Melanocyte of skin (primary cell): ENCODE measurements around the gene NPW. TPM values are rescaled to one million over a fixed set of nuclear protein-coding genes. Genes with fewer than 3 reads are reported as not detected.

Experiments used
- small RNA-seq, 2 donors: library from RNA; depleted of rRNA; stranded (forward); fragments of <200 nt; gene quantifications; one replicate each; pipeline ENCODE3, GENCODE V24; 2012
- total RNA-seq, 2 donors: library from RNA; depleted of rRNA; stranded (reverse); fragments of >200 nt; gene quantifications; 2 replicates each; pipeline ENCODE4 v1.2.3, GENCODE V29; 2012

NPW gene
- under 1 TPM in 1 of 2 donors, not detected in 1; 0.33 TPM for total RNA-seq

DNA sequence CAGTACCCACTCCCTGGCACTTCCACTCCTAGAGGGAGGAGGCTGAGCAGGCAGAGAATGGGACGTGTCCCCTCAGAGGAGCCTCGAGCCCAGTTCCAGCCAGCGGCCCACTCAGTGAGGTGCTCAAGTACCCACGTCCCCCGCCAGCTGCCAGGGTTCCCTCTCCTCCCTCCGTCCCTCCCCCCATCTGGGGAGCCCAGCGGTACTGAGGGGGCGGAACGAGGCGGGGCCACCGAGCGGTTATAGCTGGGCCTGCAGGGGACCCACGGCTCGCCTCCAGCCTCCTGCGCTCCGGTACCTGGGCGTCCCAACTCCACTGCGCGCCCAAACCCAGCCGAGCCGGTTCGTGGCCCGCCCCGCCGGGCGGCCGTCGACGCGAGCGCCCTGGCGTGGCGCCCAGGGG, at the start of gene NPW:
NPW (plus strand) TSS at position 268 of the 403 bp plus-strand sequence.

DNA sequence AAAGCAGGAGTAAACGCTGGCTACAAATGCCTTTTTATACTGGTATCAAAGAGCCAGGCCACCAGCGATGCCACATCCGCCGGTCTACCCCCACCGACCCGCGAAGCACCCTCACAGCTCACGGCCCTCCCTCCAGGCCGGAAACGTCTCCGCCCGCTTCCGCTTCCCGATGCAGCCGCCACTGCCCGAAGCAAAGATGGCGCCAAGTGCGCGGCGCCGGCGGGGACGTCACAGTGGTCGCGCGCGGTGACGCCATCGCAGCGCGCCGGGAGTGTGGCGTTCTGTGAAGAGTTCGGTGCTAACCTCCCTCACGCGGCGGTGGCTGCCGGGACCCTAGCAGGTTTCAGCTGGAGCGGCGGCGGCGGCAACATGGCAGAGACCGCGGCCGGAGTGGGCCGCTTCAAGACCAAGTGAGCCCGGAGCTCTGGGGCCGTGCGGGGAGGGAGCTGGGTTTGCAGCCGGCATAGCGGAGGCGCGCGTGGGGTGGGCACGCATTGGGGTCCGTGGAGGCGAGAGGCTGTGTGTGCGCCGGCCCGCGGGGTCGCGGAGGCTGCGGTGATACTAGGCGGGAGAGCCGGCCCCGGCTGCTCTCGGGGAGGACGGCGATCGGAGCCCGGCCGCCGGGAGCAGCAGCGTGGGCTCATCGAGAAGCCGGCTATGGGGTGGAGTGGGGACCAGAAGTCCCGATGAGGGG, 47.6 kb upstream of the NPW start, which contains the start of gene TBL3:
TBL3 (plus strand) TSS at position 258 of the 694 bp plus-strand sequence; CDS start at position 370, 112 bp downstream.

DNA sequence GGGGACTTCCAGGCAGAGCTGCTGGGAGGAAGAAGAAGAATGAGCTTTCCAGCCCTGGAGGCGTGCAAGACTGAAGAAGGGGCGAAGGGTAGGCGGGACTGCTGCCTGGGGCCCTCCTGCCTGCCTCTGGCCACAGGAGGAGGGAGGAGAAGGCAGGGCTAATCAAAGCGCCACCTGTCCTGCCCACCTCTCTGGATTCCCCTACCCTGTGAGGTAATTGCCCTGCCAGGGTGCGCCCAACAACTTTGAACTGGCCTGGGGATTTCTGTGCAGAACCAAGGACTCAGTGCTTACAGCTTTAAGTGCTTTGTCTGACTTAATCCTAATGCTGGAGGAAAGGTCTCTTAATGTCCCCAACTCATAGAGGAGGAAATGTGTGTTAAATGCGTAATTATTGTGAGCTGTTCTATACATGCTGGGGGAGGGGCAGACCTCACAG, 38.2 kb upstream of the NPW start, which contains the start of gene NOXO1:
NOXO1 (minus strand) TSS at position 72 of the 439 bp plus-strand sequence. CDS start 290 bp downstream, outside the sequence.

DNA sequence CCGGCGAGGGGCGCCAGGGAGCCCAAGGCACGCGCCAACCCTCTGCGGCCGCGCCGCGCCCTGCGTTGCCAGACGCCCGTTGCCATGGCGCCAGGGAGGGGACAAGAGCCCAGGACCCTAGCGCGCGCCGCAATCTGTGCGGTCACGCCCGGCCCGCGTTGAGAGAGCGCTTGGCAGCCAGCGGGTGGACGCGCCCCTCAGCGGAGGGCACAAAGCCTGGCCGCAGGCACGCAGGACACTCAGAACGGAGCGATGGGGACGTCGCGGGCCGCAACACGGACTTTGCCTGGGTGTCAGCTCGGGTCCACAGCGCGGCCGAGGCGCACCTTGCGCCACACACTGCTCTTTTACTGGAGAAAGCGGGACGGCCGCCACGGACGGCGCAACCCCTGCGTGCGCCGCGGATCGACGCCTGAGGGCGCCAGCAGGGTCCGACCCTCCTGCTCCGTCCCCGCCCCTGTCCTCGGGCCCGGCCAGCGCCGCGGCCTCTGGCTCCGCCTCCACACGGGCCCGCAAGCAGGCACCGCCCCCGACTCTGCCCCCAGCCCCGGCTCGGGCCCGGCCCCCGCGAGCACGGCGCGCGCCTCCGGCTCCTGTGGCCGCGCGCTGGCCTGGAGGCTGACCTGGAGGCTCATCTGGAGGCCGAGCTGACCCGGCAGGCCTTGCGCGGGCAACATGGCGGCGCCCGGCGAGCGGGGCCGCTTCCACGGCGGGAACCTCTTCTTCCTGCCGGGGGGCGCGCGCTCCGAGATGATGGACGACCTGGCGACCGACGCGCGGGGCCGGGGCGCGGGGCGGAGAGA, 35.8 kb upstream of the NPW start, which contains the start of gene GFER:
GFER (plus strand) TSS at position 650 of the 803 bp plus-strand sequence; CDS start at position 676, 26 bp downstream.

DNA sequence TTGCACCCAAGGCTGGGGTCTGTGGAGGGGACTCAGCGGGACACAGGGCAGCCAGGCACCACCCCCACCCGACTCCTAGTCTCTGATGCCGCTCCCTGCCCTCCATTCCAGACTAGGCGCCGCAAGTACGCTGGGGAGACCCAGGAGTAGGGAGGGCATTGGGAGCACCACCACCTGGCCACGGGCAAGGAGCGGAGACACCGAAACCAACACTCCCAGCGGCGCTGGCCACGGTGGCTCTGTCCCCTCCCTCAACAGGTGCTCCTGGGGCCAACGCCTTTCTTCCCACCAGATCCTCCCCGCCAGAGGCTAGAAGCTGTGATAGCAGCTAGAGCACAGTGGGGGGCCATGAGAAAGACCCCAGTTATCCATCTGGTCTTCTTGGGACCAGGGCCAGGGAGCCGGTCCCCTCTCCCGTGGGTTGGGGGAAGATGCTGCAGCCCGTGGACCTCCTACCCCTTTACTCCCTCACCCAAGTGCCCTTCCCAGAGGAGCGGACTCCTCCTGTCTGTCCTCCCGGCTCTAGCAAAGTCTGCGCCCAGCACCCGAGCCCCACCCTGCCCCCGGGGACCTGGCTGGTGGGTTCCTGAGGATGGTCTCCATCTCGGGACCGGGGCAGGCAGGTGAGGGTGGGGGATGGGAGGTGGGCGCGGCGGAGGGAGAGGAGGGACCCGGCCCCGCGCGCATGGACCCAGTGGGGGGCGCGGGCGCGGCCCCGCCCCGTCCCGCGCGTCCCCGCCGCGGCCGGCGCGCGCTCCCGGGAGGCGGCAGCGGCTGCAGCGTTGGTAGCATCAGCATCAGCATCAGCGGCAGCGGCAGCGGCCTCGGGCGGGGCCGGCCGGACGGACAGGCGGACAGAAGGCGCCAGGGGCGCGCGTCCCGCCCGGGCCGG, 30.1 kb upstream of the NPW start, which contains the start of gene SYNGR3:
SYNGR3 (plus strand) TSS at position 762 of the 892 bp plus-strand sequence. CDS start 133 bp downstream, outside the sequence.

DNA sequence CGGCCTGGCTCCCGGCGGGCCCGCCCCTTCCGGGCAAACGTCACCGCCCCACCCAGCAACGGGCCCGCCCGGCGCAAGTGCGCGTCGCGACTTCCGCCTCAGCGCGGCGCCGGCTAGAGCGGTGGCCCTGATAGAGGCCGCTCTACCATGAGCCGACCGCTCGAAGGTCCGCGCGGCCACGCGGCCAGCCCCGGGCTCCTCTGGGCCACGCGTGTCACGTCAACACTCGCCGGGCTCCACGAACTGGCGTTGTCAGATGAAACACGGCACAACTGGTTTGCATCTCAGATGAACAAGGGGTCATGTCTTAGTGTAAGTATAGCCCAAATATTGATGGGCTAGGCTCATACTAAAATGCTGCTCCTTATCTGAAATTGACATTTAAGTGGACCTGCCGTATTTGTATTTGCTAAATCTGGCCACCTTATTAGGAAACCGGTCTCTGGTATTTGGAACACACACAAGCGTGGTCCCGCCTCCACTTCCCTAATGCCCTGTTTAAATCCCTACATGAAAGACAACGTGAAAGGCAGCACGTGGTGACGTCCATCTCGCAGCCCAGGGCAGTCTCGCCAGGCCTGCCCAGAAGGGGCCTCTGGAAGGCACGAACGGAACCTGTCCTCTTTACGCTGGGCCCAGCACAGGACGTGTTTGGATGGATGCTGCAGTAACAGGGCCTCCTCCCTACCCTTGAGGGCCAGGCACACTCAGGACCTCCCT, 9.6 kb upstream of the NPW start, which contains the start of gene ZNF598:
ZNF598 (minus strand) TSS at position 31 of the 720 bp plus-strand sequence.

DNA sequence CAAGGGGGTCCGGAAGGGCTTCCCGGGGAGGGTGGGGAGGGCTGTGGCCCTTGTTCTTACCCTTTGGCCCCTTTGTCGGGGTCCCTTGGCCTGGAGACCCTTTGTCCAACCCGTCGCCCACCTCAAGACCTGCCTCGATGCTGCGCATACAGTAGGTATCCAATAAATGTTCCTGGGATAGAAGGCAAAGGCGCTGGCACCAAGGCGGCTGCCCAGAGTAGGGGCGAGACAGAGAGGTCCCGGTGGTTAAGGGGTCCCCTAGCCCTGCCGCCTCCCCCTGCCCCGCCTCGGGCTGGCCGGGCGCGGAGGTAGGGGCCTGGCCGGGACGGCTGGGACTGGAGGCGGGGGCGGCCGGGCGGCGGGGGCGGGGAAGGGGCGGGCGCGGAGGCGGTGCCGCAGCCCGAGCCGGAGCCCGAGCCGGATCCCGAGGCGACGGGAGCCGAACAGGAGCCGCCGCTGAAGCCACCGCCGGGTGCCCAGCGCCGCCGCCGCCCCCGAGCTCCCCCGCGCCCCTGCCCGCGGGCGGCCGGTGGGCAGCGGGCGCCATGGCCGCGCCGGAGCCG, 7.0 kb downstream of the NPW start, which contains the start of gene NHERF2:
NHERF2 (plus strand) TSS at position 442 of the 563 bp plus-strand sequence; CDS start at position 546, 104 bp downstream.

DNA sequence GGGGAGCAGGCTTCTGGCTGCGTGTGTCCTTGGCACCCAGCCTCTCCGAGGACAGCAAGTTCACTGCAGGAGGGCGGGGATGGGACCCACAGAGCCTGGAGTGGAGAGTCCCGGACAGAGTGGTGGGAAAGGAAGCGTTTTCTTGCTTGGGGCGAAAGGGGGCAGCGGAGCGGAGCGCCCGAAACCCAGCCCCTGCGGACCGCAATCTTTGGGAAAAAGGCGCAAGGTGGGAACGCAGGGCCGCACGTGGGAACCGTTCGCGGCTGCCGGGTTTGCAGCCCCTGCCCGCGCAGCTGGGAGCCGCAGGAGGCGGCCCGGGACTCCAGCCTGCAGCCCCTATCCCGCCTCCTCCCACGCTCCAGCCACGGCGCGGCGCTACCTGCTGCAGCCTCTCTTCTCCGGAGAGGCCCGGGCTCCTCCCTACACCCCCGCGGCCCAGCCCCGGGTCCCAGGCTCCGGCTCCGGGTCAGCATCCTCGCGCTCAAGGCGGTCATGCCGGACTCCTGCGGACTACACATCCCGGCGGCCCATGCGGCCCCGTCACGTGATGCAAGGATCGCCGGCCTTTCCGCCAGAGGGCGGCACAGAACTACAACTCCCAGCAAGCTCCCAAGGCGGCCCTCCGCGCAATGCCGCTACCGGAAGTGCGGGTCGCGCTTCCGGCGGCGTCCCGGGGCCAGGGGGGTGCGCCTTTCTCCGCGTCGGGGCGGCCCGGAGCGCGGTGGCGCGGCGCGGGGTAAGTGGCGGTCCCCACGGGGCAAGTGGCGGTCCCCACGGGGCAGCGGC, 27.9 kb downstream of the NPW start, which contains the start of the genes NTHL1 and TSC2:
NTHL1 (minus strand) TSS at position 505 of the 786 bp plus-strand sequence; CDS start at position 494, 11 bp downstream.
TSC2 (plus strand) TSS at position 656 of the 786 bp plus-strand sequence. CDS start 631 bp downstream, outside the sequence.

Small RNAs within 50 kb of the gene (small RNA-seq; reads per million reads assigned to genes)
- gene AC005363.2 (0.29 to 0.39 reads per million in 2 donors), gene RN7SL219P (0 reads per million in 2 donors)

Other genes with a start within 250 kb of the NPW start
- 10 to 100 TPM; 27.9 to 36.0 TPM for gene NME3, start 248.2 kb upstream of the NPW start, total RNA-seq
- 10 to 100 TPM; 15.3 to 17.2 TPM for gene EME2, start 247.0 kb upstream of the NPW start, total RNA-seq
- 100 to 1,000 TPM in 1 of 2 donors, 10 to 100 TPM in 1; 87.8 to 153 TPM for gene MRPS34, start 246.7 kb upstream of the NPW start, total RNA-seq
- gene SPSB3, start 237.2 kb upstream of the NPW start, total RNA-seq: 10 to 100 TPM; 19.3 to 23.1 TPM
- gene NUBP2, start 236.8 kb upstream of the NPW start, total RNA-seq: 10 to 100 TPM; 59.5 to 80.3 TPM
- under 1 TPM in 1 of 2 donors, not detected in 1; 0.33 TPM for gene IGFALS, start 226.1 kb upstream of the NPW start, total RNA-seq
- 10 to 100 TPM; 46.6 to 61.9 TPM for gene HAGH, start 193.0 kb upstream of the NPW start, total RNA-seq
- 100 to 1,000 TPM; 114 to 119 TPM for gene FAHD1, start 192.6 kb upstream of the NPW start, total RNA-seq
- 1 to 10 TPM in 1 of 2 donors, under 1 TPM in 1; under 0.01 to 1.3 TPM for gene MEIOB, start 147.6 kb upstream of the NPW start, total RNA-seq
- gene HS3ST6, start 101.4 kb upstream of the NPW start, total RNA-seq: not detected
- gene MSRB1, start 76.6 kb upstream of the NPW start, total RNA-seq: 10 to 100 TPM; 11.4 to 16.0 TPM
- not detected for gene RPL3L, start 65.1 kb upstream of the NPW start, total RNA-seq
- gene NDUFB10, start 60.2 kb upstream of the NPW start, total RNA-seq: 100 to 1,000 TPM; 131 to 144 TPM
- gene RPS2, start 55.0 kb upstream of the NPW start, total RNA-seq: 1,000 to 10,000 TPM in 1 of 2 donors, 100 to 1,000 TPM in 1; 727 to 1,558 TPM
- gene RNF151, start 52.9 kb upstream of the NPW start, total RNA-seq: not detected
- 10 to 100 TPM; 27.5 to 45.0 TPM for gene TBL3, start 47.7 kb upstream of the NPW start, total RNA-seq
- gene NOXO1, start 38.3 kb upstream of the NPW start, total RNA-seq: under 1 TPM in 1 of 2 donors, not detected in 1; 0.34 TPM
- 10 to 100 TPM in 1 of 2 donors, 1 to 10 TPM in 1; 9.6 to 13.3 TPM for gene GFER, start 35.6 kb upstream of the NPW start, total RNA-seq
- gene SYNGR3, start 29.8 kb upstream of the NPW start, total RNA-seq: under 1 TPM in 1 of 2 donors, not detected in 1; 0.69 TPM
- gene ZNF598, start 10.0 kb upstream of the NPW start, total RNA-seq: 10 to 100 TPM; 26.6 to 29.6 TPM
- gene NHERF2, start 7.1 kb downstream of the NPW start, total RNA-seq: 1 to 10 TPM; 4.1 to 9.7 TPM
- 10 to 100 TPM; 20.0 to 45.3 TPM for gene NTHL1, start 28.0 kb downstream of the NPW start, total RNA-seq
- 10 to 100 TPM; 35.6 to 41.6 TPM for gene TSC2, start 28.2 kb downstream of the NPW start, total RNA-seq
- gene PKD1, start 116.1 kb downstream of the NPW start, total RNA-seq: 10 to 100 TPM; 82.6 to 94.6 TPM
- under 1 TPM; 0.33 to 0.69 TPM for gene RAB26, start 128.8 kb downstream of the NPW start, total RNA-seq
- gene TRAF7, start 136.0 kb downstream of the NPW start, total RNA-seq: 10 to 100 TPM; 44.4 to 53.9 TPM
- gene CASKIN1, start 176.8 kb downstream of the NPW start, total RNA-seq: 1 to 10 TPM in 1 of 2 donors, under 1 TPM in 1; 0.34 to 1.7 TPM
- gene MLST8, start 185.7 kb downstream of the NPW start, total RNA-seq: 10 to 100 TPM; 28.6 to 47.6 TPM
- 1 to 10 TPM; 1.3 to 2.1 TPM for gene BRICD5, start 191.1 kb downstream of the NPW start, total RNA-seq
- gene PGP, start 195.1 kb downstream of the NPW start, total RNA-seq: 10 to 100 TPM; 28.9 to 40.6 TPM
- gene E4F1, start 203.8 kb downstream of the NPW start, total RNA-seq: 10 to 100 TPM; 23.4 to 29.6 TPM
- gene DNASE1L2, start 216.7 kb downstream of the NPW start, total RNA-seq: under 1 TPM; under 0.01 to 0.69 TPM
- gene ECI1, start 231.8 kb downstream of the NPW start, total RNA-seq: 10 to 100 TPM; 23.4 to 27.3 TPM
- 100 to 1,000 TPM in 1 of 2 donors, 10 to 100 TPM in 1; 96.0 to 155 TPM for gene RNPS1, start 248.3 kb downstream of the NPW start, total RNA-seq